GOT3 (cell line): Measurements from ENCODE around the gene OR51B4.
"Not testable (repeated sequence)": the region's sequence is repeated elsewhere in the genome, so short reads cannot be mapped to it uniquely, and the experiment has no call there.

ENCODE experiments used
- DNase-seq: peaks from one replicate; lab custom pipeline; 2025; ENCODE audit warnings: mixed read lengths; lab: John Stamatoyannopoulos, UW

OR51B4 gene

GRCh38 chr11:5274395-5274794 is 27.4 kb downstream of the OR51B4 start:
- no peak for DNase-seq

- DNase-seq: no peak
Observed at GRCh38 chr11:5272395-5273017, 29.2 kb downstream of the OR51B4 start.

DNA sequence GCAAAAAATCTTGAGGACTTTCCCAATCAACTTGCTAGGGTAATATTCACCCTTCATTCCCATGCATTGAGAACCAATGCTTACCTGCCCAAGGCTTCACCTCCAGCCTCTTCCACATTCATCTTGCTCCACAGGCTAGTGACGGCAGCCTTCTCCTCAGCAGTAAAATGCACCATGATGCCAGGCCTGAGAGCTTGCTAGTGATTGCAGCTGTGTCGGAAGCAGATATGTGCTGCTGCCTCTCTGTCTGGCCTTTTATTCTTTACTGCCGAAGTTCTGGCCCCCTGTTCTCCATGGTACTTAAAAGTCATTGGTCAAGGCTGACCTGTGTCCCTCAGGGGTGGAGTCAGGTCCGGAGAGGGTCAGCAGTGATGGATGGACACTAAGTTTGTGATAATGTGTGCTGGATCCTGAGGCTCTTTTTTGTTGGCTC is 32.0 kb downstream of the OR51B4 start, which contains the start of gene HBE1:
TSS of gene HBE1 (minus strand) at position 231 of the 433 bp plus-strand sequence. CDS start at position 176, 55 bp downstream.
- no peak for DNase-seq

GRCh38 chr11:5267033-5267563 is 34.6 kb downstream of the OR51B4 start:
- DNase-seq: no peak

GRCh38 chr11:5266609-5267008 is 35.1 kb downstream of the OR51B4 start:
- no peak for DNase-seq

GRCh38 chr11:5265832-5266231 is 35.9 kb downstream of the OR51B4 start:
- no peak for DNase-seq

DNA sequence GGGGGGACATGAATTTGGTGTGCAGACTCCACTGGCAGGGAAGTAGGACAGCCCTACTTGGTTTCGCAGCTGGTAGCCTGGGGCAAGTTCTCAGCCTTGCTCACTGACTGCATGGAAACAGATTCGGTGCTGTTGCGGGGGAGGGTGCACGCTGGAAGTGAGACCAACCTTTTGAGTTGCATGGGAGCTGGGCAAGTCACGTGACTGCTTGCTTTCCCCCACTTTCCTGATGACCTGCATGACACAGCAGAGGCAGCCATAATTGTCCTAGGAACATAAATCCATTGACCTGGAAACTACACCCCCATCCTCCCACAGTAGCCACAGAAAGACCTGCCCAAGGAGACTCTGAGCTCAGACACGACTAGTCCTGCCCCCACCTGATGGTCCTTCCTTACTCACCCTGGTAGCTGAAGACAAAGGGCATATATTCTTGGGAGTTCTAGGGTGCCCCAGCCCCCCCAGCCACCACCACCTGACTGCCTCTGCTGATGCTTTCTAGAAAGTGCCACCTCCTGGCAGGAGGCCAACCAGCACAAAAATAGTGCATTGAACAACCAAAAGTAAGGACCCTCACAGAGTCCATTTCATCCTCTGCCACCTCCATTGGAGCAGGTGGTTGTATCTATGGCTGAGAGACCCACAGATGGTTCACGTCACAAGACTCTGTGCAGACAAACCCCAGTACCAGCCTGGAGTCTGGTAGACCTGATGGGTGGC is 43.0 kb downstream of the OR51B4 start:
- no peak for DNase-seq

GRCh38 chr11:5257296-5257695 is 44.5 kb downstream of the OR51B4 start:
- DNase-seq: no peak

DNA sequence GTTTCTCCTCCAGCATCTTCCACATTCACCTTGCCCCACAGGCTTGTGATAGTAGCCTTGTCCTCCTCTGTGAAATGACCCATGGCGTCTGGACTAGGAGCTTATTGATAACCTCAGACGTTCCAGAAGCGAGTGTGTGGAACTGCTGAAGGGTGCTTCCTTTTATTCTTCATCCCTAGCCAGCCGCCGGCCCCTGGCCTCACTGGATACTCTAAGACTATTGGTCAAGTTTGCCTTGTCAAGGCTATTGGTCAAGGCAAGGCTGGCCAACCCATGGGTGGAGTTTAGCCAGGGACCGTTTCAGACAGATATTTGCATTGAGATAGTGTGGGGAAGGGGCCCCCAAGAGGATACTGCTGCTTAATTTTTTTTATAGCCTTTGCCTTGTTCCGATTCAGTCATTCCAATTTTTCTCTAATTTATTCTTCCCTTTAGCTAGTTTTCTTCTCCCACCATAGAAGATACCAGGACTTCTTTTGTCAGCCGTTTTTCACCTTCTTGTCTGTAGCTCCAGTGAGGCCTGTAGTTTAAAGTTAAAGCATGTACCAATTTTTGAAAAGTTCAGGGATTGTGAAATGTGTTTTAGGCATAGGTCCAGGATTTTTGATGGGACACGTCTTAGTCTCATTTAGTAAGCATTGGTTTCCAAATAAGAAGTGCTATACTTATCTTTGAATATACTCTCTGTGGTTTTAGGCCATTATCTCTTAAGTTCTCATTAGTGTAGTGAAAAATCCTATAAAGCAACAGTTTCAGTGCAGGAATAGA is 46.9 kb downstream of the OR51B4 start, which contains the start of gene HBG2:
TSS of gene HBG2 (minus strand) at position 136 of the 768 bp plus-strand sequence. CDS start at position 83, 53 bp downstream.
- DNase-seq: not testable (repeated sequence)

GRCh38 chr11:5254023-5254422 is 47.7 kb downstream of the OR51B4 start:
- DNase-seq: not testable (repeated sequence)

DNA sequence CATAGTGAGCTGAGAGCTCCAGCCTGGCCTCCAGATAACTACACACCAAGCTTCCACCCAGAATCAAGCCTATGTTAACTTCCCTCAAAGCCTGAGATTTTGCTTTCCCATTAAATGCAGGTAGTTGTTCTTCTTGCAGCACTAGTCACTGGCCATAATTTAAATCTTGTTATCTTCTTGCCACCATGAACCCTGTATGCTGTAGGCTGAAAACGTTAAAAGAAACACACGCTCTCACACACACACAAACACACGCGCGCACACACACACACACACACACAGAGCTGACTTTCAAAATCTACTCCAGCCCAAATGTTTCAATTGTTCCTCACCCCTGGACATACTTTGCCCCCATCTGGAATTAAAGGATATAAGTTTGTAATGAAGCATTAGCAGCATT is 48.3 kb downstream of the OR51B4 start:
- DNase-seq: not testable (repeated sequence)

DNA sequence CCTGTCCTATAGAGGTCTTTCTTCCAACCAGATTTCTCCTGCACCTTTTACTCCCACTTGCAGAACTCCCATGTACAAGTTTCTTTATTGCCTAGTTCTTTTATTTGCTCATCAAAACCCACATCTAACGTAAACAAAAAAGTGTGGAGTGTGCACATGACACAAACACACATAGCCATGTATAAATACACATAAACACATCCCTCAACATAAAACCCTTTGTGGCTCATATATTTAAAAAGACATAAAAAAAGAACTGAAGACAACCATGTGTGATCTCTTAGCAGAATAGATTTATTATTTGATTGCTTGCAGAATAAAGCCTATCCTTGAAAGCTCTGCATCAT is 48.9 kb downstream of the OR51B4 start:
- DNase-seq: no peak

GRCh38 chr11:5252192-5252918 is 49.4 kb downstream of the OR51B4 start:
- DNase-seq: no peak

DNA sequence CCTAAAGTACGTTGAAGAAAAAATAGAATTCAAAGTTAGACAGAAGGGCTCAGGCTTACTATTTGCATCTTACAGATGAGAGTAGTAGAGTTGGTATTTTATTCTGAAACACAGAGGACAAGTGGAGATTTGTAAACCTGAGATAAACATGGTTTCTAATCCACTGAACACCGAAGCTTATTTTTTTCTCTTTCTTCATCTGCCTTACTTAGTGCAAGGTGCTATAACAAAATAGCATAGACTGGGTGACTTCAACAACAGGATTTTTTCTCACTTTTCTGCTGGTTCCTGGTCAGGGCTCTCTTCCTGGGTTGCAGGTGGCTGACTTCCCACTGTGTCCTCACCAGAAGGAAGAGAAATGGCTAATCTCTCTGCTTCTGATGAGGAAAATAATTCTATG is 50.0 kb downstream of the OR51B4 start:
- no peak for DNase-seq
